Keratinocyte (primary cell): ENCODE results near the gene ZNF688. TPM values are rescaled to one million over a fixed set of nuclear protein-coding genes. Genes with fewer than 3 reads are reported as not detected.

Source experiments
- DNase-seq: peaks from one replicate; pipeline ENCODE4 v3.0.0-alpha.2; 2011; ENCODE audit warnings: low read depth, missing footprints, low spot score
- FAIRE-seq: peaks from 2 replicates; lab custom pipeline; 2011; peaks lifted over from hg19 to GRCh38; lab: Jason Lieb, UNC
- H2AFZ ChIP-seq: 2 replicates; pipeline ENCODE4 v1.6.0; 2012; ENCODE audit warnings: low read length, control low read depth, inconsistent platforms; ENCODE audit not compliant: control insufficient read depth
- H3K27ac ChIP-seq: 2 replicates; pipeline ENCODE4 v1.5.1; 2011; ENCODE audit warnings: low read length; ENCODE audit not compliant: control insufficient read depth, insufficient read depth
- H3K27me3 ChIP-seq: 3 replicates; pipeline ENCODE4 v1.6.0; 2011; ENCODE audit warnings: low read length; ENCODE audit not compliant: control insufficient read depth, insufficient read depth; ENCODE audit errors: extremely low read depth
- H3K36me3 ChIP-seq, 2 experiments: 2 replicates in 1 of 2; 3 replicates in 1 of 2; pipeline ENCODE4 v1.5.1; 2011; ENCODE audit warnings: low read length in 2 of 2, mild to moderate bottlenecking in 1 of 2; ENCODE audit not compliant: control insufficient read depth in 2 of 2, insufficient read depth in 2 of 2; ENCODE audit errors: extremely low read depth in 1 of 2
- H3K4me1 ChIP-seq: 3 replicates; pipeline ENCODE4 v1.5.1; 2011; ENCODE audit warnings: low read length; ENCODE audit not compliant: control insufficient read depth, insufficient read depth; ENCODE audit errors: extremely low read depth
- H3K4me2 ChIP-seq: 3 replicates; pipeline ENCODE4 v1.6.0; 2011; ENCODE audit warnings: low read depth, low read length; ENCODE audit not compliant: control insufficient read depth, insufficient read depth; ENCODE audit errors: extremely low read depth
- H3K4me3 ChIP-seq, 3 experiments: fragments of 200-600 bp in 1 of 3; sonication (generic) in 1 of 3; 2 replicates in 2 of 3; 3 replicates in 1 of 3; pipeline ENCODE4 v1.5.1; 2011 to 2016; ENCODE audit warnings: low read length in 3 of 3, mild to moderate bottlenecking in 3 of 3, control low read depth in 2 of 3, inconsistent platforms in 1 of 3, low read depth in 1 of 3, mixed read lengths in 1 of 3, mixed run types in 1 of 3, moderate library complexity in 1 of 3; ENCODE audit not compliant: control insufficient read depth in 2 of 3, insufficient read depth in 2 of 3; ENCODE audit errors: extremely low read depth in 1 of 3
- H3K79me2 ChIP-seq: 2 replicates; pipeline ENCODE4 v1.6.0; 2012; ENCODE audit warnings: low read length; ENCODE audit not compliant: control insufficient read depth, insufficient read depth
- H3K9ac ChIP-seq: 3 replicates; pipeline ENCODE4 v1.6.0; 2011; ENCODE audit warnings: low read length; ENCODE audit not compliant: control insufficient read depth, insufficient read depth; ENCODE audit errors: extremely low read depth
- H3K9me1 ChIP-seq: 3 replicates; pipeline ENCODE4 v1.6.0; 2011; ENCODE audit warnings: low read length; ENCODE audit not compliant: control insufficient read depth, insufficient read depth; ENCODE audit errors: extremely low read depth
- H3K9me3 ChIP-seq: 2 replicates; pipeline ENCODE4 v1.5.1; 2012; ENCODE audit warnings: low read depth, low read length; ENCODE audit not compliant: control insufficient read depth
- H4K20me1 ChIP-seq: 3 replicates; pipeline ENCODE4 v1.6.0; 2011; ENCODE audit warnings: low read length; ENCODE audit not compliant: control insufficient read depth, insufficient read depth; ENCODE audit errors: extremely low read depth
- CTCF ChIP-seq, 3 experiments: IDR thresholded peaks in 1 of 3; conservative IDR thresholded peaks in 1 of 3; optimal IDR thresholded peaks in 1 of 3; 2 replicates in 2 of 3; 3 replicates in 1 of 3; pipeline versions ENCODE3 to v1.5.1; 2011; ENCODE audit warnings: low read length in 3 of 3, mild to moderate bottlenecking in 3 of 3, moderate library complexity in 2 of 3, control low read depth in 1 of 3, inconsistent platforms in 1 of 3; ENCODE audit not compliant: insufficient read depth in 2 of 3; ENCODE audit errors: extremely low read depth in 1 of 3
- EZH2 ChIP-seq: IDR thresholded peaks from one replicate; pipeline ENCODE4 v1.6.1; 2012; ENCODE audit warnings: inconsistent platforms, mild to moderate bottlenecking, low read length, moderate library complexity
- dilution Hi-C: fragments of 300-500 bp; cut with MboI; formaldehyde crosslinking; loops from one replicate; pipeline ENCODE4 v1.7.0; 2020; ENCODE audit warnings: low sequenced_read_pairs; ENCODE audit not compliant: extremely low pct_ligation_motif_present
- polyA plus RNA-seq, 5 experiments: library from polyadenylated mRNA; depleted of rRNA in 3 of 5; stranded (reverse) in 3 of 5; stranded (forward) in 1 of 5; unstranded in 1 of 5; fragments of >200 nt; gene quantifications; 1 replicate in 1 of 5; 2 replicates in 3 of 5; 3 replicates in 1 of 5; pipeline versions ENCODE4 v1.2.1 to v1.2.3, GENCODE V29; 2011 to 2012; ENCODE audit warnings: missing spikeins in 2 of 5, low read depth in 1 of 5, low replicate concordance in 1 of 5

The ZNF688 gene
- polyA plus RNA-seq, 1 donor (not counting 4 experiments of a cell fraction or from before 2014, with no cell fraction given): 4.9 TPM

DNA sequence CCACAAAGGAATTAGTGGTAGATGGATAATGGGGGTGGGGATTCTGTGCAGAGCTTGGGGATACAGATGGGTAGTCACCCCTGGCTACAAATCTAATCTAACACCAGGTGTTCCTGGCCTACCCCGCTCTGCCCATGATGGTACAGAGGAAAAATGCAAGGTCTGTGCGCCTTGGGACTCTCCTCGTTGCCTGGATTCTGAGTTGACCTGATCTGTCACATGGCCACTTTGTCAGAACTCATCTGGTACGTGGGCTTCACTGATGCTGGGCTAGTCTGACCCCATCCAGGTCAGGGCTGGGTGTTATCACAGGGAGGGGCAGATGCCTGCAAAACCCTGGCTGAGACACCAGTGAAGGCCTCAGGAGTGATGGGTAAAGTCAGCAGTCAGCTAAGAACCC lies 18.6 kb downstream of the ZNF688 start:
- DNase-seq: no peak
- no peak overlapping the region for H3K4me3 ChIP-seq
- H2AFZ ChIP-seq: no peak overlapping the region
- no peak overlapping the region for H3K4me2 ChIP-seq
- no peak overlapping the region for H3K9ac ChIP-seq
- no peaks in the 10 kb centered on the region for H4K20me1 ChIP-seq
- H3K36me3 ChIP-seq: peaks cover 0 to 8% of the 10 kb centered on the region in 2 experiments
- no peaks in the 10 kb centered on the region for H3K27me3 ChIP-seq
- no peaks in the 10 kb centered on the region for H3K9me3 ChIP-seq
- no peaks in the 10 kb centered on the region for H3K9me1 ChIP-seq
- dilution Hi-C loops: no loop called here
- peaks cover 7% of the 10 kb centered on the region for H3K4me1 ChIP-seq
- H3K27ac ChIP-seq: no peak overlapping the region
- TF ChIP-seq EZH2 (no peak), CTCF (optimal IDR thresholded peaks at IDR 0.05 in 1 of 3, IDR thresholded peaks at IDR 0.05 in 1 of 3, conservative IDR thresholded peaks at IDR 0.05 in 1 of 3; ENCODE audit: extremely low read depth in 1 of 3, insufficient read depth in 2 of 3, low read length in 3 of 3) (no peak)
- no peak for FAIRE-seq
- peaks cover 18% of the 10 kb centered on the region for H3K79me2 ChIP-seq

GRCh38 chr16:30551781-30552180 lies 19.7 kb downstream of the ZNF688 start:
- Histone ChIP-seq H4K20me1 (no peaks in the 10 kb centered on the region), H3K79me2 (peaks cover 10% of the 10 kb centered on the region), H3K27ac (no peak overlapping the region), H3K4me3 (no peak overlapping the region), H3K36me3 (peaks cover 0 to 8% of the 10 kb centered on the region in 2 experiments), H3K9me1 (no peaks in the 10 kb centered on the region), H3K4me1 (peaks cover 5% of the 10 kb centered on the region), H3K27me3 (no peaks in the 10 kb centered on the region), H2AFZ (no peak overlapping the region), H3K9ac (no peak overlapping the region), H3K4me2 (no peak overlapping the region), H3K9me3 (no peaks in the 10 kb centered on the region)
- dilution Hi-C loops: no loop called here
- no peak for TF ChIP-seq CTCF (optimal IDR thresholded peaks at IDR 0.05 in 1 of 3, IDR thresholded peaks at IDR 0.05 in 1 of 3, conservative IDR thresholded peaks at IDR 0.05 in 1 of 3; ENCODE audit: extremely low read depth in 1 of 3, insufficient read depth in 2 of 3, low read length in 3 of 3)
- TF ChIP-seq EZH2: no peak
- no peak for FAIRE-seq
- no peak for DNase-seq
